ENCODE results near the gene NT5M.

GRCh38 chr17:17348872-17349723, 45.9 kb downstream of the NT5M start:
- TF ChIP-seq POLR2AphosphoS5 (IDR thresholded peaks at IDR 0.05) (no peak), CTCF (IDR thresholded peaks at IDR 0.05) (no peak), POLR2A (IDR thresholded peaks at IDR 0.05) (no peak)

Data from breast epithelium (tissue), 3 donors.